Epithelial cell of proximal tubule (primary cell): ENCODE data around the gene FURIN. TPM values are rescaled to one million over a fixed set of nuclear protein-coding genes. Genes with fewer than 3 reads are reported as not detected.

Source experiments
- DNase-seq: peaks from one replicate; pipeline ENCODE4 v3.0.0-alpha.2; 2011; ENCODE audit warnings: low read depth
- H3K4me3 ChIP-seq: 2 replicates; pipeline ENCODE4 v1.5.1; 2011; ENCODE audit warnings: low read depth, mild to moderate bottlenecking, low read length
- total RNA-seq: library from RNA; depleted of rRNA; stranded (reverse); fragments of >200 nt; gene quantifications from 2 replicates; pipeline ENCODE4 v1.2.3, GENCODE V29; 2015
- TF ChIP-seq, protein P1 (sequence below): conservative IDR thresholded peaks from 2 replicates; pipeline ENCODE4 v1.5.1; 2012; ENCODE audit warnings: low read depth, mild to moderate bottlenecking, low read length

FURIN gene
- total RNA-seq, 1 donor from 2014 or later: 91.0 TPM

DNA sequence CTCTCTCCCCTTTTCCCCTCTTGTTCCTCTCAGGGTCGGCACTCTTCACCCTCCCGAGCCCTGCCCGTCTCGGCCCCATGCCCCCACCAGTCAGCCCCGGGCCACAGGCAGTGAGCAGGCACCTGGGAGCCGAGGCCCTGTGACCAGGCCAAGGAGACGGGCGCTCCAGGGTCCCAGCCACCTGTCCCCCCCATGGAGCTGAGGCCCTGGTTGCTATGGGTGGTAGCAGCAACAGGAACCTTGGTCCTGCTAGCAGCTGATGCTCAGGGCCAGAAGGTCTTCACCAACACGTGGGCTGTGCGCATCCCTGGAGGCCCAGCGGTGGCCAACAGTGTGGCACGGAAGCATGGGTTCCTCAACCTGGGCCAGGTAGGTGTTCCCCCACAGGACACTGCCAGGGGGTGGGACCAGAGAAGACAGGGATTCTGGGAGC is 7.2 kb downstream of the FURIN start:
- H3K4me3 ChIP-seq: no peak overlapping the region
- no peak for DNase-seq
- TF ChIP-seq, protein P1, sequence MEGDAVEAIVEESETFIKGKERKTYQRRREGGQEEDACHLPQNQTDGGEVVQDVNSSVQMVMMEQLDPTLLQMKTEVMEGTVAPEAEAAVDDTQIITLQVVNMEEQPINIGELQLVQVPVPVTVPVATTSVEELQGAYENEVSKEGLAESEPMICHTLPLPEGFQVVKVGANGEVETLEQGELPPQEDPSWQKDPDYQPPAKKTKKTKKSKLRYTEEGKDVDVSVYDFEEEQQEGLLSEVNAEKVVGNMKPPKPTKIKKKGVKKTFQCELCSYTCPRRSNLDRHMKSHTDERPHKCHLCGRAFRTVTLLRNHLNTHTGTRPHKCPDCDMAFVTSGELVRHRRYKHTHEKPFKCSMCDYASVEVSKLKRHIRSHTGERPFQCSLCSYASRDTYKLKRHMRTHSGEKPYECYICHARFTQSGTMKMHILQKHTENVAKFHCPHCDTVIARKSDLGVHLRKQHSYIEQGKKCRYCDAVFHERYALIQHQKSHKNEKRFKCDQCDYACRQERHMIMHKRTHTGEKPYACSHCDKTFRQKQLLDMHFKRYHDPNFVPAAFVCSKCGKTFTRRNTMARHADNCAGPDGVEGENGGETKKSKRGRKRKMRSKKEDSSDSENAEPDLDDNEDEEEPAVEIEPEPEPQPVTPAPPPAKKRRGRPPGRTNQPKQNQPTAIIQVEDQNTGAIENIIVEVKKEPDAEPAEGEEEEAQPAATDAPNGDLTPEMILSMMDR: no peak

DNA sequence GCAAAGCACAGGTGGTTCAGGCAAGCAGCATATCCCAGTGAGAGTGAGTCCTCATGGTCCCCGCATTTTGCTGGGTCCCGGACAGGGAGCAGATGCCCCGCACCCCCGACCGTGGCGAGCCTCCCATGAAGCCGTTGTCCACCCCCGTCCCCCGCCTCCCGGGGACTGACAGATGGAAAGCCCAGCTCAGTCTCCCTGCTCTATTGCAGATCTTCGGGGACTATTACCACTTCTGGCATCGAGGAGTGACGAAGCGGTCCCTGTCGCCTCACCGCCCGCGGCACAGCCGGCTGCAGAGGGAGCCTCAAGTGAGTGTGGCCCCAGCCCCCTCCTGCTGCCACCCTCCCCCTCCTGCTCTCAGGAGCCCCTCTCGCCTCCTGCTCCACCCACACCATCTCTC is 7.7 kb downstream of the FURIN start:
- TF ChIP-seq, protein P1: no peak
- no peak overlapping the region for H3K4me3 ChIP-seq
- no peak for DNase-seq

DNA sequence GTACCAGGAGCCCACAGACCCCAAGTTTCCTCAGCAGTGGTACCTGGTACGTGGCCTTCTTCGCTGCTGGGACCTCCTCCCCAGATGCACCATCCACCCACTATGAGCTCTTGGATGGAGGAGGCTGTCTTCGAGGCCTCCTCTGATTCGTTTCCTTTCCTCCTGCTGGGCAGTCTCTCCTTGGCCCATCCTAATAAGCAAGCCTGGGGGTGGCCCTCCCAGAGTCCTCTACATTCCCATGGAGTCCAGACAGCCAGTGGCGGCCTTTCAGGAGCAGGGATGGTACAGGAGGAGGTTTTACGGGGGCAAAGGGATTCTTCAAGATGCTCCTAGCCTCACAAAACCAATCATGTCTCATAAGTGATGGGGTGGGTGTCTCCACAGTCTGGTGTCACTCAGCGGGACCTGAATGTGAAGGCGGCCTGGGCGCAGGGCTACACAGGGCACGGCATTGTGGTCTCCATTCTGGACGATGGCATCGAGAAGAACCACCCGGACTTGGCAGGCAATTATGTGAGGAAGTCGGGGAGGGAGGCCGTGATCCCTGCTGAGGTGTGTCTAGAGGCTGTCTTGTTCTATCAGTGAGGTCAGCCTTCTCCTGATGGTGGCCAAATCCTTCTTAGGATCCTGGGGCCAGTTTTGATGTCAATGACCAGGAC is 8.3 kb downstream of the FURIN start:
- no peak overlapping the region for H3K4me3 ChIP-seq
- TF ChIP-seq, protein P1: no peak
- DNase-seq: no peak

DNA sequence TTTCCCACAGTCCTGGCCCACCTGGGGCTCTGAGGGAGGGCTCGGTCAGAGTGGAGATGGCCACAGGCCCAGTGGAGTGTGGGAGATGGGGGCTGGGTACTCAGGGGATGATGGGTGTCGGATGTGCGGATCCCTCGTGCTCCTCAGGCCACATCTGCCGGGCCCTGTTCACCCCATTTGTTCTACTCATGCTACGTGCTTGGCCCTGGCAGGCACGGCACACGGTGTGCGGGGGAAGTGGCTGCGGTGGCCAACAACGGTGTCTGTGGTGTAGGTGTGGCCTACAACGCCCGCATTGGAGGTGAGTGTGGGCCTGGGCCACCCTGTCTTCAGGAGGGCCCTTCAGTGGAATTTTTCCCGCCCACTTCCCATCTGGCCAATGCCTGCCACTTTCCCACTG is 8.9 kb downstream of the FURIN start:
- no peak overlapping the region for H3K4me3 ChIP-seq
- TF ChIP-seq, protein P1: no peak
- DNase-seq: no peak

DNA sequence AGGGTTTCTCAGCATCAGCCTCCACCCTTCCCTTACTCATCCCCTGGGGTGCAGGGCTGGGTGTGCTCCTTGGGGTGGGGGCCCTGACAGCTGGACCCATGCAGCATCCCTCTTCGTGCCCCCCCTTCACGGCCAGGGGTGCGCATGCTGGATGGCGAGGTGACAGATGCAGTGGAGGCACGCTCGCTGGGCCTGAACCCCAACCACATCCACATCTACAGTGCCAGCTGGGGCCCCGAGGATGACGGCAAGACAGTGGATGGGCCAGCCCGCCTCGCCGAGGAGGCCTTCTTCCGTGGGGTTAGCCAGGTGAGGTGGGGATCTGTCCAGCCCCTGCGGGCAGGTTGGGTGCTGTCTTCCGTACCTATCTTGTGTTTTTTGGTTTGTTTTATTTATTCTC is 9.6 kb downstream of the FURIN start:
- DNase-seq: no peak
- no peak overlapping the region for H3K4me3 ChIP-seq
- TF ChIP-seq, protein P1: no peak

DNA sequence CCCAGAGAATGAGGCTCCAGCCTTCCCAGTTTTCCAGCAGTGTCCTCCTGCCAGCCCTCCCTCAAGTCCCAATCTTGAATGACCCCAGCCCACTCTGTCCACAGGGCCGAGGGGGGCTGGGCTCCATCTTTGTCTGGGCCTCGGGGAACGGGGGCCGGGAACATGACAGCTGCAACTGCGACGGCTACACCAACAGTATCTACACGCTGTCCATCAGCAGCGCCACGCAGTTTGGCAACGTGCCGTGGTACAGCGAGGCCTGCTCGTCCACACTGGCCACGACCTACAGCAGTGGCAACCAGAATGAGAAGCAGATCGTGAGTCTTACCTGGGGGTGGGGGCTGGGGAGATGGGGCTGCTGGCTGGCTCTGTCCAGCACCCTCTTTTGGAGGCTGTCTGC is 10.3 kb downstream of the FURIN start:
- DNase-seq: no peak
- TF ChIP-seq, protein P1: no peak
- H3K4me3 ChIP-seq: no peak overlapping the region

DNA sequence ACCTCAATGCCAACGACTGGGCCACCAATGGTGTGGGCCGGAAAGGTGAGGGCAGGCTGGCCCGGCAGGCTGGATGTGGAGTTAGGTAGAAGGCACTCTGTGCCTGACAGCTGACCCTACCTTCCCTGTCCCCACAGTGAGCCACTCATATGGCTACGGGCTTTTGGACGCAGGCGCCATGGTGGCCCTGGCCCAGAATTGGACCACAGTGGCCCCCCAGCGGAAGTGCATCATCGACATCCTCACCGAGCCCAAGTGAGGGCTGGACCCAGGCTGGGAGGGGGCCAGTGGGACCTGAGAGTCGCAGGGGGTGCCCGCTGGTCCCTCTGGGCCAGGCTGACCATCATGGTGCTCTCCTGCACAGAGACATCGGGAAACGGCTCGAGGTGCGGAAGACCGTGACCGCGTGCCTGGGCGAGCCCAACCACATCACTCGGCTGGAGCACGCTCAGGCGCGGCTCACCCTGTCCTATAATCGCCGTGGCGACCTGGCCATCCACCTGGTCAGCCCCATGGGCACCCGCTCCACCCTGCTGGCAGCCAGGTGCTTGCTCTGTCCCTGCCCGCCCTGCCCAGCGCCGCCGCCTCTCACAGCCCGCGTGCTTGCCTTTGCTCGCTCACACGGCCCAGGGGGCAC is 11.5 kb downstream of the FURIN start:
- TF ChIP-seq, protein P1: no peak
- H3K4me3 ChIP-seq: no peak overlapping the region
- DNase-seq: no peak
